Measurements from ENCODE around the gene CREBRF. TPM values are rescaled to one million over a fixed set of nuclear protein-coding genes. Genes with fewer than 3 reads are reported as not detected.
"Not testable (repeated sequence)": the region's sequence is repeated elsewhere in the genome, so short reads cannot be mapped to it uniquely, and the experiment has no call there.

The CREBRF gene
- total and polyA plus RNA-seq, 2 donors (not counting 1 experiment from before 2014, with no cell fraction given): 29.7 to 89.7 TPM

- Mint-ChIP-seq H3K4me3 (no peak overlapping the region), H3K27me3 (no peaks in the 10 kb centered on the region), H3K27ac (no peak overlapping the region), H3K4me1 (peaks cover 34% of the 10 kb centered on the region), H3K9me3 (ENCODE audit: insufficient read depth) (no peaks in the 10 kb centered on the region)
- TF ChIP-seq EZH2 (IDR thresholded peaks at IDR 0.05; ENCODE audit: borderline replicate concordance, insufficient read depth, low read depth, low read length, poor library complexity, severe bottlenecking) (no peak), CTCF (IDR thresholded peaks at IDR 0.05) (no peak)
- no peak overlapping the region for H2AFZ ChIP-seq (ENCODE audit: insufficient read depth, low read depth, low read length, poor library complexity, severe bottlenecking)
- no peak overlapping the region for H3K4me3 ChIP-seq (ENCODE audit: control extremely low read depth in 1 of 5, extremely low read depth in 1 of 5, insufficient read depth in 1 of 5, low read depth in 2 of 5, low read length in 4 of 5)
- ChIA-PET CTCF (no interaction called here), POLR2A (no interaction called here)
- no peak overlapping the region for H3K4me2 ChIP-seq (replicated peaks; ENCODE audit: low read depth, low read length, poor library complexity, severe bottlenecking)
- H3K9me3 ChIP-seq (ENCODE audit: control extremely low read depth in 1 of 3, control insufficient read depth in 2 of 3, insufficient read depth in 1 of 3, low read length in 2 of 3): peaks cover 0 to 6% (median 0%) of the 10 kb centered on the region in 3 donors
- DNase-seq: no peak
- no peak overlapping the region for H3K9ac ChIP-seq (ENCODE audit: low read length)
- H3K27ac ChIP-seq (ENCODE audit: low read length in 2 of 2): no peak overlapping the region
- no peaks in the 10 kb centered on the region for H3K27me3 ChIP-seq (replicated peaks in 1 of 4; ENCODE audit: control extremely low read depth in 1 of 4, control insufficient read depth in 3 of 4, insufficient read depth in 4 of 4, low read length in 3 of 4)
- WGBS (ENCODE audit: insufficient coverage): no CpG with 5 or more reads among the region's 5 CpGs
- peaks cover 88% of the 10 kb centered on the region for H4K20me1 ChIP-seq (ENCODE audit: control insufficient read depth, insufficient read depth, low read length, poor library complexity, severe bottlenecking)
- intact Hi-C loops (cut with micrococcal nuclease): no loop called here
- ATAC-seq (ENCODE audit: low read depth): no peak
- peaks cover 2 to 17% of the 10 kb centered on the region in 2 experiments for H3K36me3 ChIP-seq (replicated peaks in 1 of 2; ENCODE audit: control extremely low read depth in 1 of 2, control insufficient read depth in 1 of 2, extremely low read depth in 1 of 2, insufficient read depth in 2 of 2, low read length in 1 of 2)
- peaks cover 98% of the 10 kb centered on the region for H3K79me2 ChIP-seq (ENCODE audit: control insufficient read depth, insufficient read depth, low read length)
- no peaks in the 10 kb centered on the region for H3K4me1 ChIP-seq (ENCODE audit: control insufficient read depth in 2 of 2, insufficient read depth in 2 of 2, low read length in 2 of 2)
Observed at GRCh38 chr5:173075970-173076369, 19.8 kb downstream of the CREBRF start.

- H3K27me3 Mint-ChIP-seq; H2AFZ ChIP-seq (ENCODE audit: insufficient read depth, low read depth, low read length, poor library complexity, severe bottlenecking); H3K27ac Mint-ChIP-seq: not testable (repeated sequence)
Observed at GRCh38 chr5:173076471-173076870, 20.3 kb downstream of the CREBRF start.

More at GRCh38 chr5:173076471-173076870, 20.3 kb downstream of the CREBRF start:
- intact Hi-C loops (cut with micrococcal nuclease); H3K4me3 ChIP-seq (ENCODE audit: control extremely low read depth in 1 of 5, extremely low read depth in 1 of 5, insufficient read depth in 1 of 5, low read depth in 2 of 5, low read length in 4 of 5); POLR2A ChIA-PET; H3K4me3 Mint-ChIP-seq; H3K4me1 ChIP-seq (ENCODE audit: control insufficient read depth in 2 of 2, insufficient read depth in 2 of 2, low read length in 2 of 2); H3K9me3 ChIP-seq (ENCODE audit: control extremely low read depth in 1 of 3, control insufficient read depth in 2 of 3, insufficient read depth in 1 of 3, low read length in 2 of 3); H3K27ac ChIP-seq (ENCODE audit: low read length in 2 of 2); CTCF ChIA-PET; ATAC-seq (ENCODE audit: low read depth); H3K27me3 ChIP-seq (replicated peaks in 1 of 4; ENCODE audit: control extremely low read depth in 1 of 4, control insufficient read depth in 3 of 4, insufficient read depth in 4 of 4, low read length in 3 of 4); H3K9me3 Mint-ChIP-seq (ENCODE audit: insufficient read depth); H3K9ac ChIP-seq (ENCODE audit: low read length); H3K4me2 ChIP-seq (replicated peaks; ENCODE audit: low read depth, low read length, poor library complexity, severe bottlenecking); DNase-seq: not testable (repeated sequence)
- H3K4me1 Mint-ChIP-seq: peaks cover 33% of the 10 kb centered on the region
- Histone ChIP-seq H3K79me2 (ENCODE audit: control insufficient read depth, insufficient read depth, low read length) (peaks cover 97% of the 10 kb centered on the region), H3K36me3 (replicated peaks in 1 of 2; ENCODE audit: control extremely low read depth in 1 of 2, control insufficient read depth in 1 of 2, extremely low read depth in 1 of 2, insufficient read depth in 2 of 2, low read length in 1 of 2) (peaks cover 5 to 20% of the 10 kb centered on the region in 2 experiments), H4K20me1 (ENCODE audit: control insufficient read depth, insufficient read depth, low read length, poor library complexity, severe bottlenecking) (peaks cover 87% of the 10 kb centered on the region)
- 98% methylated on average over 4 of the region's 4 CpGs for WGBS (ENCODE audit: insufficient coverage)

All from B cell (primary cell).